SU-DHL-6 (cell line): ENCODE data around the gene PRR35.

ENCODE experiments used
- H2AFZ ChIP-seq: fragments of 200-600 bp; sonication (generic); 2 replicates; pipeline ENCODE4 v1.6.1; 2014; ENCODE audit warnings: low read depth, mild to moderate bottlenecking, moderate library complexity, mixed read lengths, antibody characterized with exemption, low read length; ENCODE audit not compliant: severe bottlenecking
- H3F3A ChIP-seq: fragments of 200-600 bp; shearing (Covaris generic); 2 replicates; pipeline ENCODE4 v1.6.0; 2016; ENCODE audit warnings: antibody characterized with exemption, mild to moderate bottlenecking; ENCODE audit not compliant: insufficient read depth
- H3K27ac ChIP-seq: fragments of 200-600 bp; sonication (generic); 2 replicates; pipeline ENCODE4 v1.5.1; 2016; ENCODE audit warnings: low read depth, mild to moderate bottlenecking, low read length, moderate library complexity, mixed read lengths
- H3K27me3 ChIP-seq: fragments of 200-600 bp; sonication (generic), shearing (Covaris generic); 2 replicates; pipeline ENCODE4 v1.6.0; 2014; ENCODE audit warnings: mild to moderate bottlenecking, low read length
- H3K36me3 ChIP-seq: fragments of 200-600 bp; sonication (generic); 2 replicates; pipeline ENCODE4 v1.6.1; 2014; ENCODE audit warnings: mild to moderate bottlenecking, low read length, mixed read lengths
- H3K4me2 ChIP-seq: fragments of 300-600, 200-600 bp; shearing (Covaris generic), sonication (generic); 2 replicates; pipeline ENCODE4 v1.6.0; 2014; ENCODE audit warnings: low read length, low read depth, mild to moderate bottlenecking; ENCODE audit not compliant: poor library complexity, severe bottlenecking
- H3K4me3 ChIP-seq: fragments of 200-600 bp; sonication (generic); 2 replicates; pipeline ENCODE4 v1.5.1; 2014; ENCODE audit warnings: antibody characterized with exemption, low read length, mild to moderate bottlenecking, mixed read lengths; ENCODE audit not compliant: insufficient read depth, poor library complexity, severe bottlenecking
- H3K79me2 ChIP-seq: fragments of 200-600 bp; sonication (generic); 2 replicates; pipeline ENCODE4 v1.6.1; 2014; ENCODE audit warnings: mild to moderate bottlenecking, low read length, moderate library complexity; ENCODE audit not compliant: insufficient read depth
- H3K9ac ChIP-seq: fragments of 200-600 bp; sonication (generic); 2 replicates; pipeline ENCODE4 v1.7.0; 2014; ENCODE audit warnings: mild to moderate bottlenecking, low read length
- H3K9me2 ChIP-seq: fragments of 200-600 bp; sonication (generic); replicated peaks from 2 replicates; pipeline ENCODE4 v1.6.1; 2014; ENCODE audit warnings: low read length; ENCODE audit not compliant: insufficient read depth
- H3K9me3 ChIP-seq: fragments of 200-600 bp; sonication (generic); 2 replicates; pipeline ENCODE4 v1.6.1; 2014; ENCODE audit warnings: low read length, mixed read lengths; ENCODE audit not compliant: insufficient read depth
- H4K20me1 ChIP-seq: fragments of 200-600 bp; sonication (generic); 2 replicates; pipeline ENCODE4 v1.6.1; 2014; ENCODE audit warnings: low read depth, mild to moderate bottlenecking, antibody characterized with exemption, low read length, moderate library complexity, mixed read lengths
- CTCF ChIP-seq: fragments of 200-600 bp; sonication (generic); IDR thresholded peaks from one replicate; pipeline ENCODE4 v1.5.1; 2017; ENCODE audit warnings: antibody characterized with exemption, mild to moderate bottlenecking, low read length, moderate library complexity; ENCODE audit not compliant: insufficient read depth, poor library complexity, severe bottlenecking
- EZH2phosphoT487 ChIP-seq: fragments of 200-600 bp; sonication (generic), shearing (Covaris generic); conservative IDR thresholded peaks from 2 replicates; pipeline ENCODE4 v1.6.1; 2018; ENCODE audit warnings: mild to moderate bottlenecking, antibody characterized with exemption, low read length, moderate library complexity, mixed read lengths

Gene PRR35

DNA sequence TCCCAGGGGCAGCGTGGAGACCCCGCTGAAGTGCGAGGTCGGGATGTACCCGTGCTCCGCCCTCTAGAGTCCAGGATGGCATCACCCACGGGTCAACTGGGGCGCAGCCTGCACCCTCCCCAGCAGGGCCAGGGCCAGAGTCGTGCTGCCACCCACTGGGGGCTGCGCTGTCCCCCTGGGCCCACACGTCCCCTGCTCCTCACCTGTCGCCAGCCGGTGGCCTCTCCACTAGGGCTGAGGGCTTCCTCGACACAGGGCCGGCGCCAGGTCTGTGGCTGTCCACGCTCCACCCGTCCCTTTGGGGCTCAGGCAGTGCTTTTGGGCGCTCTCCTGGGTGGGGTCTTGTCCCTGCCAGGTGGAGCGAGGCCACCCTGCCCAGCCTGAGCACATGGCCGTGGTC, 11.6 kb upstream of the PRR35 start:
- no peaks in the 10 kb centered on the region for H3K9me3 ChIP-seq
- no peaks in the 10 kb centered on the region for H3K27me3 ChIP-seq
- H3K9me2 ChIP-seq, result no peaks in the 10 kb centered on the region
- H3K9ac ChIP-seq, result no peak overlapping the region
- H2AFZ ChIP-seq, result no peak overlapping the region
- H3K4me3 ChIP-seq, result no peak overlapping the region
- no peak overlapping the region for H3K4me2 ChIP-seq
- peaks cover 6% of the 10 kb centered on the region; the same call in 1 of the 2 replicates for H3K79me2 ChIP-seq
- H4K20me1 ChIP-seq, result no peaks in the 10 kb centered on the region
- no peaks in the 10 kb centered on the region for H3F3A ChIP-seq
- no peaks in the 10 kb centered on the region for H3K36me3 ChIP-seq
- no peak overlapping the region for H3K27ac ChIP-seq
- TF ChIP-seq EZH2phosphoT487, result no peak

DNA sequence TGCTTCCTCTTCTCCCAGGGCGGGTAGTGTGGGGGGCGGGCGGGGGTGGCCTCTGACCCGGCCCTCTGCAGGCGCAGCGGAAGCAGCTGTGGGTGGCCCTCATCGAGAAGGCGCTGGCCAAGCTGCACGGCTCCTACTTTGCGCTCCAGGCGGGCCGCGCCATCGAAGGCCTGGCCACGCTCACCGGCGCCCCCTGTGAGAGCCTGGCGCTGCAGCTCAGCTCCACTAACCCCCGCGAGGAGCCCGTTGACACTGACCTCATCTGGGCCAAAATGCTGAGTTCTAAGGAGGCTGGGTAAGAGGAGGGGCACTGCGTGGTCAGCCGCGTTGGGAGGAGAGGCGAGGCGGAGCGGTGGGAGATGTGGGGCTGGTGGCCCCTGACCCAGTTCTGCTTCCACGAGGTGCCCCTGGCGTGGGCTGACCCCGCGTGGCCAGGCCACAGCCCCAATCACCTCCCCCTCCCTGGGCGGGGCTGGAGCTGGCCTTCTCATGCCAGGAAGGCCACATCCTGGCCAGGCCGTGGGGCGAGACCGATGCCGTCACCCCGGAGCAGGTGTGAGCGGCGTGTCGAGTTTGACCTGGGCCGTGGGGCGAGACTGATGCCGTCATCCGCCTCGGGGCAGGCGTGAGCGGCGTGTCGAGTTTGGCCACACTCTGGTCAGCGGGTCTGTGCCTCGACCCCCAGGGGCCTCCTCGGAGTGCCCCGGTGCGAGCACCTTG, 10.5 kb upstream of the PRR35 start:
- Histone ChIP-seq H3K9me2 (no peaks in the 10 kb centered on the region), H3K27me3 (no peaks in the 10 kb centered on the region), H3K36me3 (no peaks in the 10 kb centered on the region)

GRCh38 chr16:551210-551609, 9.0 kb upstream of the PRR35 start:
- no peak overlapping the region for H2AFZ ChIP-seq
- H3K27me3 ChIP-seq, result no peaks in the 10 kb centered on the region
- no peaks in the 10 kb centered on the region for H3F3A ChIP-seq
- H3K4me3 ChIP-seq, result no peak overlapping the region
- TF ChIP-seq EZH2phosphoT487 (no peak), CTCF (no peak)
- H3K36me3 ChIP-seq, result no peaks in the 10 kb centered on the region
- no peaks in the 10 kb centered on the region; the same call in 1 of the 2 replicates for H3K79me2 ChIP-seq
- no peaks in the 10 kb centered on the region for H3K9me2 ChIP-seq
- no peak overlapping the region for H3K27ac ChIP-seq
- H3K9me3 ChIP-seq, result no peaks in the 10 kb centered on the region
- no peak overlapping the region for H3K9ac ChIP-seq
- H4K20me1 ChIP-seq, result no peaks in the 10 kb centered on the region
- H3K4me2 ChIP-seq, result no peak overlapping the region

More for the DNA sequence above, 10.5 kb upstream of the PRR35 start:
- H3K4me2 ChIP-seq, result no peak overlapping the region
- no peak overlapping the region for H3K4me3 ChIP-seq
- no peak overlapping the region for H2AFZ ChIP-seq
- TF ChIP-seq CTCF (no peak), EZH2phosphoT487 (no peak)
- H3F3A ChIP-seq, result no peaks in the 10 kb centered on the region
- H3K9me3 ChIP-seq, result no peaks in the 10 kb centered on the region
- H4K20me1 ChIP-seq, result no peaks in the 10 kb centered on the region
- H3K79me2 ChIP-seq, result no peaks in the 10 kb centered on the region; the same call in 1 of the 2 replicates
- no peak overlapping the region for H3K27ac ChIP-seq
- no peak overlapping the region for H3K9ac ChIP-seq

- Histone ChIP-seq H3F3A (no peaks in the 10 kb centered on the region), H3K27ac (no peak overlapping the region), H3K9me2 (no peaks in the 10 kb centered on the region), H3K79me2 (no peaks in the 10 kb centered on the region), H2AFZ (no peak overlapping the region), H3K4me2 (no peak overlapping the region), H3K36me3 (no peaks in the 10 kb centered on the region), H4K20me1 (no peaks in the 10 kb centered on the region), H3K27me3 (no peaks in the 10 kb centered on the region), H3K9me3 (no peaks in the 10 kb centered on the region), H3K4me3 (no peak overlapping the region), H3K9ac (no peak overlapping the region)
- TF ChIP-seq CTCF (no peak), EZH2phosphoT487 (no peak)
These were observed 8.0 kb upstream of the PRR35 start for GRCh38 chr16:552171-552570.
